GM12875 (cell line): ENCODE measurements around the gene CTPS1.

Experiments used
- H3K4me3 ChIP-seq: one replicate; pipeline ENCODE4 v1.5.1; 2011; ENCODE audit warnings: low read depth, low read length, control low read depth
- TF ChIP-seq, protein P1 (sequence below): IDR thresholded peaks from 2 replicates; pipeline ENCODE4 v1.5.1; 2011; ENCODE audit warnings: low read depth, mild to moderate bottlenecking, control low read depth, inconsistent platforms, low read length, moderate library complexity, borderline replicate concordance; ENCODE audit not compliant: insufficient read depth

CTPS1 gene

DNA sequence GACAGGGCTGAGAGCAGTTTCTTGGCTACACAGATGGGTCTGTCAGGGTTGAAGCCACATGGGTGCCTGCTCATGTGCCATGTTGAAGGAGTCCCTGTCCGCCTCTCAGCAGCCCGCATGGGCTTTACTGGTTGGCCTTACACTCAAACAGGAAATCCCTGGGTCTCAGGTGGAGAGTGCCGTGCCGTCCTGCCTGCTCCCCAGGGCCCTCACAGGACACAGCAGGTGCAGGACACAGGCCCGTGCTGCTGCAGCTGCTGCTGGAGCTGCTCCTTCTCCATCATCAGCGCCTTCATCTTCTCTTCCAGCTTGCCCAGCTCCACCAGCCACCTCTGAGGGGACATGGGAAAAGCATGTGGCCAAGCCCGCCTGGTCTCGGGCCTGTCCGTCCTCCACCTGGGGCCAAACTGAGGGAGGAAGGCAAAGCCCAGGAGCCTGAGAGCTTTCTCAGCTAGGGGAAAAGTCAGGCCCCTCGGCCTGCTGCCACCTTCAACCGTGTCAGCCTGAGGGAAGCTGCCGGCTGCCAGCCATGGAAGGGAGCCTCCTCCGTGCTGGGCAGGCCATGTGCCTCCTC lies 36.5 kb downstream of the CTPS1 start:
- H3K4me3 ChIP-seq = no peak overlapping the region
- TF ChIP-seq, protein P1, sequence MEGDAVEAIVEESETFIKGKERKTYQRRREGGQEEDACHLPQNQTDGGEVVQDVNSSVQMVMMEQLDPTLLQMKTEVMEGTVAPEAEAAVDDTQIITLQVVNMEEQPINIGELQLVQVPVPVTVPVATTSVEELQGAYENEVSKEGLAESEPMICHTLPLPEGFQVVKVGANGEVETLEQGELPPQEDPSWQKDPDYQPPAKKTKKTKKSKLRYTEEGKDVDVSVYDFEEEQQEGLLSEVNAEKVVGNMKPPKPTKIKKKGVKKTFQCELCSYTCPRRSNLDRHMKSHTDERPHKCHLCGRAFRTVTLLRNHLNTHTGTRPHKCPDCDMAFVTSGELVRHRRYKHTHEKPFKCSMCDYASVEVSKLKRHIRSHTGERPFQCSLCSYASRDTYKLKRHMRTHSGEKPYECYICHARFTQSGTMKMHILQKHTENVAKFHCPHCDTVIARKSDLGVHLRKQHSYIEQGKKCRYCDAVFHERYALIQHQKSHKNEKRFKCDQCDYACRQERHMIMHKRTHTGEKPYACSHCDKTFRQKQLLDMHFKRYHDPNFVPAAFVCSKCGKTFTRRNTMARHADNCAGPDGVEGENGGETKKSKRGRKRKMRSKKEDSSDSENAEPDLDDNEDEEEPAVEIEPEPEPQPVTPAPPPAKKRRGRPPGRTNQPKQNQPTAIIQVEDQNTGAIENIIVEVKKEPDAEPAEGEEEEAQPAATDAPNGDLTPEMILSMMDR = no peak

DNA sequence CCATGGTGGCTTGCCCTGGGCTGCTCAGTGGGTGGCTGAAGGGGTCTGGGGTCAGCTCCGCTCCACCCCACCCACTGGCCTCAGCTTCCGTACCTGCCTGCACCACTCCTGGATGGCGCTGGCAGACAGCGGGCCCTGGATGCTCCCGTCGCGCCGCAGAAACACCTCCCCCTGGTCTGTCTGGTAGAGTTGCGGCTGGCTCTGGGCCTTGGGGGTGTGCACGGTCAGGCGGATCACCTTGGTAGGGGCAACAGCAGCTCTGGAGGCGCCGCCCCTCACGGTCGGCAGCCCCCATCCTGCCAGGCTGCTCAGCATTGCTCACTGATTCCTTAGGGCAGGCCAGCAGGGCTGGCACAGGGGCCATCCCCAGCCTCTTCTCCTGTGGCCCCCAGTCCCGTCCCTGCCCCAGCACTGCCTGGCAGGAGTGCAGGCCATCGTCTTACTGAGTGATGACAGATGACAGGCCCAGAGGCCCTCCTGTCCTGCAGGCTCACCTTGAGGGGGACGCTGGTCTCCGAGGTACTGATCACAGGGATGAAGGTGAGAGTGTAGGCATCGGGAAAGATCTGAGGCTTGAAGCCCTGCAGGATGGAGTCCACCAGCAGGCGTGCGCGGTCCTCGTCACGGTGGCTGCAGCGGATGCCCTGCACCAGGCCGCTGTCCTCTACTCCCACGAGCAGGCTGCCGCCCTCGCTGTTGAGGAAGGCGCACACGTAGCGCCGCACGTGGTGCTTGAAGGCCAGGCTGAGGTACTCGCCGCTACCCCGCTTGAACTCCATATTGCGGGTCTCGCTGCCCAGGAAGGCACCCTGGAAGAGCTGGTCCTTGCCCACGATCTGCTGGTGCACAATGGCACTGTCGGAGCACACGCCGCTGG lies 37.9 kb downstream of the CTPS1 start:
- H3K4me3 ChIP-seq = no peak overlapping the region
- TF ChIP-seq, protein P1 = no peak

DNA sequence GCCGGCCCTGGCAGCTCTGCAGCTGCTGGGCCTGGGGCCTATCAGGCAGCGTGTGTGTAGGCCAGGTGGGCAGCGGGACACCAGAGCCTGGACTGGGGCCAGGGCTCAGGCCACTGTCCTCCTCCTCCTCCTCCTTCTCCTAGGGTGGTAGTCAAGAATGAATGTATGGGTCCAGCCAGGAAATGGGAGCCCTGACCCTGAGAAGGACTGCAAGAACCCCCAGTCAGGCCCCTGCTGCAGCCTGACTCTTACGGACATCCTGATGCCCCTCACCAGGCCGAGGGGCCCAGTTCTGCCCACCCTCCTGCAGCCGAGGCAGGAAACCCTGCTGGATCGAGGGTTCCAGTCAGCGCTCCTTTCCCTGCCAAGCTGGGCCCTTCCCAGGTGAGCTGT lies 38.5 kb downstream of the CTPS1 start:
- TF ChIP-seq, protein P1 = no peak
- no peak overlapping the region for H3K4me3 ChIP-seq

DNA sequence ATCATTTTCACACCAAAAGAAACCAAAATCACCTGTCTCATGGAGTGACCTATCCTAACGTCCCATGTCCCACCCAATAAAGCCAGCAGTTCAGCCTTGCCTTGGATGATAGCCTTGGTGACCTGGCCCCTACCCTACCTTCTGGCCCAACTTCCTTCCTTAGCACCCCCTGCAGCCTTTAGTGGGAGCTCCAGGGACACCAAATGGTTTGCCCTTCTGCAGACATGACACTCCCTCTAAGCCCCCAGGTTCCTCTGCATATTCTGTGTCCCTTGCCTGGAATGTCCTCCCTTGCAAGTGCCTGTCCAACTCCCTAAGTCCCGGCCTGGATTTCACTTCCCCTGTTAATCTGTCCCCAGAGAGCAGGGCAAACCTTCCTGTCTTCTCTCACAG lies 39.9 kb downstream of the CTPS1 start:
- no peak overlapping the region for H3K4me3 ChIP-seq
- TF ChIP-seq, protein P1 = no peak

DNA sequence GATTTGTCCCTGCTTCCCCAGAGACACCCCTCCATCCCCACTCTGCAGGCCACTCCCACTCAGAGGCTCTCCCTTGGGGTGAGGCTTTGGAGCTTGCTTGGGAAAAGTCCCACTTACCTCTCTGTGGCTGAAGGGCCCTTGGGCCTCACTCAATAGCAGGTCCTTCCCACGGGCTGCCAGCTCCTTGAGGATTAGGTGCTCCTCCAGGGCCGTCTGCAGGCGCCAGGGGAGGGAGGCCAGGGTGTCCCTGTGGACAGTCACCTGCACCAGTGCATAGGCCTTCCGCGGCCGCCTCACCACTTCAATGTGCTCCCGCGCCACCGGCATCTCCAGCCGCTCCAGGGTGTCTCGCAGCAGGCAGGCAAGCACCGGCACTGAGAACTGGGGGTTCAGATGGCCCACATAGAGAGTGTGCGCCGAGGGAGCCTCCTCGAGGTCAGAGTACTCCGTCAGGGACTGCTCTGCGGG lies 40.6 kb downstream of the CTPS1 start:
- TF ChIP-seq, protein P1 = no peak

DNA sequence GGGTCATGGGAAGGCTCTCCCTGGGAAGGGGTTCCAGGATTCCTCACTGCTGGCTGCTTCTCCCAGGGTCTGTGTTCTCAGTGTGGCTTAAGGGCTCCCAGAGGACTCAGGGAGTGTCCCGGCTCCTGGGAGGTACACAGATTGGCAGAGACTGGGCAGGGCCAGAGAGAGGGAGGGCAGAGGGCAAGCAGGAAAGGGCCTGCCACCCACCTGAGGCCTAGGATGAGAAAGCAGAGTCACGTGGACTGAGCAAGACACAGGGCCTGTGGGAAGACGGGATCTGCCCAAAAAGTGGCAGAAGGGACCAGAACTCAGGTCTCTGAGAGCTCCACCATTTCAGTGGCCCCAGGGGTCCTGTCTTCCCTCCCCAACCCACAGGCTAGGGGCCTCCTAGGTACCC lies 41.2 kb downstream of the CTPS1 start:
- no peak overlapping the region for H3K4me3 ChIP-seq
- TF ChIP-seq, protein P1 = no peak

More for the DNA sequence above, 40.6 kb downstream of the CTPS1 start:
- no peak overlapping the region for H3K4me3 ChIP-seq
